ENCODE results near the gene PPP1R36.
"Not testable (repeated sequence)": the region's sequence is repeated elsewhere in the genome, so short reads cannot be mapped to it uniquely, and the experiment has no call there.

Gene PPP1R36

DNA sequence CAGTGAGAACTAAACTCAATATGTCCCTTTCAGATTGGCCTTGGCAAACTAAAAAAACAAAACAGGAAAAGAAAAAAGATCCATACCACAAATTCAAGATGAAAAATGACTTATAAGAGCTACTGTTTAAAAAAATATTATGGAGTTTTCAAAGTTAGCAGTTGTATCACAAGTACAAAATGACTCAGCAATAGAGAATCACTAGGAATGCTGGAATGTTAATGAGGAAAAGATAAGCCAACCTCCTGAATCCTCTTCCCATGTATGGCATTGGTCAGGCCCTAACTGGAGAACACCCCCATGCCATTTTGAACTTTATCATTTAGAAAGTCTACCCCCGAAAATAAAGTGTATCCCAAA, 62.2 kb downstream of the PPP1R36 start:
- no peak for DNase-seq (ENCODE audit: low read depth)
- H3K4me3 ChIP-seq (ENCODE audit: control insufficient read depth, low read depth, low read length), result no peak overlapping the region
- TF ChIP-seq, protein P1, sequence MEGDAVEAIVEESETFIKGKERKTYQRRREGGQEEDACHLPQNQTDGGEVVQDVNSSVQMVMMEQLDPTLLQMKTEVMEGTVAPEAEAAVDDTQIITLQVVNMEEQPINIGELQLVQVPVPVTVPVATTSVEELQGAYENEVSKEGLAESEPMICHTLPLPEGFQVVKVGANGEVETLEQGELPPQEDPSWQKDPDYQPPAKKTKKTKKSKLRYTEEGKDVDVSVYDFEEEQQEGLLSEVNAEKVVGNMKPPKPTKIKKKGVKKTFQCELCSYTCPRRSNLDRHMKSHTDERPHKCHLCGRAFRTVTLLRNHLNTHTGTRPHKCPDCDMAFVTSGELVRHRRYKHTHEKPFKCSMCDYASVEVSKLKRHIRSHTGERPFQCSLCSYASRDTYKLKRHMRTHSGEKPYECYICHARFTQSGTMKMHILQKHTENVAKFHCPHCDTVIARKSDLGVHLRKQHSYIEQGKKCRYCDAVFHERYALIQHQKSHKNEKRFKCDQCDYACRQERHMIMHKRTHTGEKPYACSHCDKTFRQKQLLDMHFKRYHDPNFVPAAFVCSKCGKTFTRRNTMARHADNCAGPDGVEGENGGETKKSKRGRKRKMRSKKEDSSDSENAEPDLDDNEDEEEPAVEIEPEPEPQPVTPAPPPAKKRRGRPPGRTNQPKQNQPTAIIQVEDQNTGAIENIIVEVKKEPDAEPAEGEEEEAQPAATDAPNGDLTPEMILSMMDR (IDR thresholded peaks at IDR 0.05; ENCODE audit: control insufficient read depth, insufficient read depth, low read depth, low read length, missing control alignments), result no peak

DNA sequence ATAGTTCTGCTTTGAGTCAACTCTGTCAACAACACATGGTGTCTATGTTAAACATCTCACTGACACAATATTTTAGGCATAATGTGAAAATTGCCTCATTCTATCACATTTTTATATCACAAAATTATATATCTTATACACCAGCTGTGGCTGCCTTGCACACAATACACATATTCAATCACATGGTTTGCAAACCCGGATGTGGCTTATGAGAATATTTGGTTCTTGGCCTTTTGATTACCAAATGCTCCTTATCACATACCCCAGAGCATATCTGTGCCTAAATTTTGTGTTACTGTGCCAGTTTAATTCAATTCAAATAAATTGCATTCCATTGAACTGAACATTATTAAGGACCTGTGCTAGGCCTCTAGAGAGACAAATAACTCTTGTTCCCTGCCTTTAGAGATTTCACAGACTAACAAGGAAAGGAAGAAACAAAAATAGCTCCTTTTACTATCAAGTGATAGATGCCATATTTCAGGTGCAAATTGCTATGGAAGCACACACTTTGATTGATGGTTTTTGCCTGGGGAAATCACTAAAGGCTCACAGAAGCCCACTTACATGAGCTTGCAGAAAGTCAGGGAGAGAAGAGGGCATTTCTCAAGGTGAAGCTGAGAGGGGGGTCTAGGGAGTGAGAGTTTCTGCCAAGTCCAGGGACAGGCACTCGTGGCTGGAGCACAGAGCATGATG, 63.4 kb downstream of the PPP1R36 start:
- H3K4me3 ChIP-seq (ENCODE audit: control insufficient read depth, low read depth, low read length), result no peak overlapping the region
- TF ChIP-seq, protein P1 (IDR thresholded peaks at IDR 0.05; ENCODE audit: control insufficient read depth, insufficient read depth, low read depth, low read length, missing control alignments), result no peak
- DNase-seq (ENCODE audit: low read depth), result no peak

DNA sequence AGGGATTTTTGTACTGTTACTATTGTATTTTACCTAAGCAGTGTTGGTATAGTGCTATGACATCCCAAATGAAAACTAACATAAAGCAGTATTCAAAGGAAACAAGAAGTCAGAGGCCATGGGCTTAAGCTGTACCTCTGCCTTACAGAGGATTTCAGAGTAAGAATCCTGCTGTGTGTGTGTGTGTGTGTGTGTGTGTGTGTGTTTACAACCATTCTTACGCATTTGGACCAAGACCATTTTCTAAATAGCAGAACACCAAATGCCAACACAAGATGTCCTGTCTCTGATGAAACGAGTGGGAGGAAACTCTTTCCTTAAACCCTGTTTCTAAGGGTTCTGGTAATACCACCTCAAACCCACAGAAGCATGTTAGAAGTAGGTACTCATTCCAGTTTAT, 64.4 kb downstream of the PPP1R36 start:
- H3K4me3 ChIP-seq (ENCODE audit: control insufficient read depth, low read depth, low read length), result no peak overlapping the region
- DNase-seq (ENCODE audit: low read depth), result no peak
- TF ChIP-seq, protein P1 (IDR thresholded peaks at IDR 0.05; ENCODE audit: control insufficient read depth, insufficient read depth, low read depth, low read length, missing control alignments), result no peak

DNA sequence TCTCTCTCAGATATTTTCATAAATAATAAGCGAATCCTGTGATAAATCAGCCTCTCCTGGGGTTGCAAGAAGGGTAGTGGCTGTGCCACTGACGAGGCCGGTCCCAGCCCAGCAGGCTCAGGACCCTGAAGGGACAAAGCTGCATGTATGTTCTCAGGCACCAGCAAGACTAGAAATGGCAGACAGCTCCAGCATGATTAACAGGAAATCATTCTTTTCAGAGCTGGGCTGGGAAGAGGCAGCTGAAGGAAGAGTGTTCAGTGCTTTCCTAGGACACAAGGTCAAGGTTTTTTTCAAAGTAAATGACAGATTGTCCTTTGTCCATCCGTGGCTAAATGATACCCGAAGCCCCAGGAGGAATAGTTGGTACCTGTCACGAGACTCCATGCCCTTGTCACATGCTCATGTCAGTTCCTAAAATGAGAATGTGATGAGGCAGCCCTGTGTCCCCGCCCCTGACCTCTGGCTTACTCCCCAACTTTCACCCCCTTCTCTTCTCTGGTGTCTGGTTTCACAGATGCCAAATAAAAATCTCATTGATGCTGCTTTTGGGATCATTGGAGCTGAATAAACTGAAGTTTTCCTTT, 65.1 kb downstream of the PPP1R36 start:
- TF ChIP-seq, protein P1 (IDR thresholded peaks at IDR 0.05; ENCODE audit: control insufficient read depth, insufficient read depth, low read depth, low read length, missing control alignments), result no peak
- no peak overlapping the region for H3K4me3 ChIP-seq (ENCODE audit: control insufficient read depth, low read depth, low read length)
- no peak for DNase-seq (ENCODE audit: low read depth)

DNA sequence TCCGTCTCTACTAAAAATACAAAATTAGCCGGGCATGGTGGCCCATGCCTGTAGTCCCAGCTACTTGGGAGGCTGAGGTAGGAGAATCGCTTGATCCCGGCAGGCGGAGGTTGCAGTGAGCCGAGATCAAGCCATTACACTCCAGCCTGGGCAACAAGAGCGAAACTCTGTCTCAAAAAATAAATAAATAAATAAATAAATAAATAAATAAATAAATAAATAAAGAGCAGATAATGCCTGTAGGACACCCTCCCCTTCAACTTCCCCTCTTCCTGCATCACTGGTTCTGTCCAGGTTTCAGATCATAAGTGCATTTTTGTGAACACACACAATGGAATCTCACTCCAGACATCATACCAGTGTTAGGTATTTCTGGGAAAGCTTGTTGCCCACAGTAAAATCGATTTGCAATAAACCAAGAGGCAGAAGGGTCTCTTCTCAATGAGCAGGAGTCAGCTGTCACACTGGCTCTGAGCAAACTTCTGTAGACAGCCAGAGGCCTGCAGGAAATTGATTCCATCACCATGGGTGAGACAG, 68.2 kb downstream of the PPP1R36 start:
- DNase-seq (ENCODE audit: low read depth); H3K4me3 ChIP-seq (ENCODE audit: control insufficient read depth, low read depth, low read length): not testable (repeated sequence)

DNA sequence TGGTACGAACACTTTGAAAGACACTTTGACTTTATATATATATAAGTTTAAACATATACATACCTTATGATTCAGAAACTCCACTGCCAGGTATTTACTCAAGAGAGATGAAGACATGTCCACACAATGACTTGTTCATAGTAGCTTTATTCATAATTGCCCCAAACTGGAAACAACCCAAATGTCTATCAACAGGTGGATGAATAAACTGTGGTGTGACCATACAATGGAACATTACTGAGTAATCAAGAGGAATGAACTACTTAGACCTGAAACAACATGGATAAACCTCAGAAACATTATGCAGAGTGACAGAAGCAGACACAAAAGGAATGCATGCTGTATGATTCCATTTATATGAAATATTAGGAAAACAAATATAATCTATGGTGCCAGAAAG, 71.1 kb downstream of the PPP1R36 start:
- TF ChIP-seq, protein P1 (IDR thresholded peaks at IDR 0.05; ENCODE audit: control insufficient read depth, insufficient read depth, low read depth, low read length, missing control alignments), result no peak
- H3K4me3 ChIP-seq (ENCODE audit: control insufficient read depth, low read depth, low read length), result no peak overlapping the region
- DNase-seq (ENCODE audit: low read depth), result no peak

DNA sequence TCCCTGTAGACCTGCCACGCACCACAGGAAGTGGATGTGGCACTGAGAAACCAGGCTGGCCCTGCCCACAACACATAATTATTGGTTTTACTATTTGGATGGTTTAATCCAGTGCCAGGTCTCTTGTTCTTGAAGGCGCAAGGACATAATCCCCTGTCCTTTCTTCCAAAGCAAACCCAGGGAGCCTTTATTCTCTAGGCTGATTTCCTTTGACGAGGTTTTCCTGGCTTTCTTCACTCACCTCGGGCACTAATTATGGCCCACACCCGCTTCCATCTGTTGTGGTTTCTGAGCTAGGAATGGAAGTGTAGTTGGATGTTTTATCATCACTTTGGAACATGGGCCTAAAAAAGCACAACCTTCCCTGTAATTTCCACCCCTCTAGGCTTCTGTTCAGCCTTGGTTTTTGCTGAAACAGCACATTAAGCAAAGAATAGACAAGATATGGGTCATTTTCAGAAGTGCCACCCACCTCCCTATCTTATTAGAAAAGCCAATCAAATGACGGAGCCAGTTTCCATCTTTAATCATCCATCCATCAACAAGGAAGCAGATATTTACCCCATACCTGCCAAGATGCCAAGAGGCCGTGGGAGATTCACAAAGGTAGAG, 73.9 kb downstream of the PPP1R36 start:
- TF ChIP-seq, protein P1 (IDR thresholded peaks at IDR 0.05; ENCODE audit: control insufficient read depth, insufficient read depth, low read depth, low read length, missing control alignments), result no peak
- no peak overlapping the region for H3K4me3 ChIP-seq (ENCODE audit: control insufficient read depth, low read depth, low read length)
- DNase-seq (ENCODE audit: low read depth), result no peak

All from AG09309 (cell line).